Thyroid gland (tissue), 4 donors: ENCODE measurements around the gene SQSTM1.

Experiments
- CTCF ChIP-seq, 6 experiments: fragments of 200-600 bp in 3 of 6; fragments of 450-650 bp in 3 of 6; sonication (generic) in 3 of 6; IDR thresholded peaks; one replicate each; pipeline ENCODE4 v1.5.1; 2016 to 2019; ENCODE audit warnings: antibody characterized with exemption in 6 of 6, mild to moderate bottlenecking in 2 of 6, inconsistent platforms in 1 of 6, moderate library complexity in 1 of 6
- POLR2A ChIP-seq, 2 donors: fragments of 450-650 bp; IDR thresholded peaks; one replicate each; pipeline ENCODE4 v1.6.1; 2017; ENCODE audit warnings: antibody characterized with exemption in 2 of 2, mild to moderate bottlenecking in 2 of 2, moderate library complexity in 1 of 2

GRCh38 chr5:179818746-179819295 is 1.9 kb upstream of the SQSTM1 start:
- peak in 1 of 2 donors; percentile 76 for TF ChIP-seq POLR2A (IDR thresholded peaks at IDR 0.05)
- TF ChIP-seq CTCF (IDR thresholded peaks at IDR 0.05) = no peak
